Stimulated activated naive CD8-positive, alpha-beta T cell treated with anti-CD3 and anti-CD28 coated beads, Interleukin-15, amount 100 ng/mL, for 72 hours (primary cell): ENCODE measurements around the gene NRDE2.
"Not testable (repeated sequence)": the region's sequence is repeated elsewhere in the genome, so short reads cannot be mapped to it uniquely, and the experiment has no call there.

Source experiments
- ATAC-seq: fragments of 150-1000 bp; cut with Tn5 transposase; 2 replicates; pipeline ENCODE4 v1.10.0; 2021; ENCODE audit warnings: mild to moderate bottlenecking, moderate library complexity
- DNase-seq, 2 donors: peaks; one replicate each; pipeline ENCODE4 v3.0.0; 2021 to 2022
- H3K27ac Mint-ChIP-seq, 2 donors: one replicate each; pipeline ENCODE4 v1.8.0; 2022; ENCODE audit warnings: mild to moderate bottlenecking in 2 of 2, mixed read lengths in 2 of 2, moderate library complexity in 2 of 2
- H3K27me3 Mint-ChIP-seq: one replicate; pipeline ENCODE4 v1.8.0; 2022; ENCODE audit warnings: mixed read lengths
- H3K4me1 Mint-ChIP-seq: one replicate; pipeline ENCODE4 v1.8.0; 2022; ENCODE audit warnings: mild to moderate bottlenecking, mixed read lengths
- H3K4me3 Mint-ChIP-seq, 2 donors: one replicate each; pipeline ENCODE4 v1.8.0; 2022; ENCODE audit warnings: mild to moderate bottlenecking in 2 of 2, mixed read lengths in 2 of 2, moderate library complexity in 1 of 2
- H3K9me3 Mint-ChIP-seq, 2 donors: one replicate each; pipeline ENCODE4 v1.8.0; 2022; ENCODE audit warnings: mixed read lengths in 2 of 2

NRDE2 gene

GRCh38 chr14:90349739-90350138, 18.0 kb upstream of the NRDE2 start:
- Mint-ChIP-seq H3K9me3 (no peaks in the 10 kb centered on the region), H3K27me3 (no peaks in the 10 kb centered on the region), H3K27ac (peak overlapping the region in 1 of 2 donors; percentile 46), H3K4me3 (no peak overlapping the region), H3K4me1 (peaks cover 7% of the 10 kb centered on the region)
- DNase-seq (no peak), ATAC-seq (no peak)

GRCh38 chr14:90348270-90348669, 16.5 kb upstream of the NRDE2 start:
- no peaks in the 10 kb centered on the region for H3K9me3 Mint-ChIP-seq
- H3K27ac Mint-ChIP-seq: peak overlapping the region in 1 of 2 donors; percentile 50
- H3K27me3 Mint-ChIP-seq: no peaks in the 10 kb centered on the region
- peaks cover 7% of the 10 kb centered on the region for H3K4me1 Mint-ChIP-seq
- ATAC-seq (no peak), DNase-seq (no peak)
- H3K4me3 Mint-ChIP-seq: no peak overlapping the region

DNA sequence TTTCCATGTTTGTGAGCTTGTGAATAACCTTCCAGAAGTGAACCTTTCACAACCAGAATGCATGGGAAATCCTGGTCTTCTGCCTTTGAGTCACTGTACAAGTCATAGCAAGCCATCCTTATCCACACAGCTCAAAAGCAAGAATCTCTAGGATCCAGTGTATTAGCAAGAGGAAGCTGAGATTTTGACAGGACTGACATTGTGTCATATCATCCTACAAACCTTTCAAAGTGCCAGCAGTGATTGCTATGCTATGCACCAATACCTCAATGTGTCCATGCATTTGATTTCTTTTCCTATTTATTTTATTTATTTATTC, 13.5 kb upstream of the NRDE2 start:
- ATAC-seq: no peak
- Mint-ChIP-seq H3K27me3 (no peaks in the 10 kb centered on the region), H3K27ac (no peak overlapping the region), H3K9me3 (no peaks in the 10 kb centered on the region), H3K4me1 (peaks cover 7% of the 10 kb centered on the region), H3K4me3 (no peak overlapping the region)
- no peak for DNase-seq

- Mint-ChIP-seq H3K27ac (no peak overlapping the region), H3K4me3 (no peak overlapping the region), H3K27me3 (no peaks in the 10 kb centered on the region), H3K4me1 (peaks cover under 1% of the 10 kb centered on the region), H3K9me3 (no peaks in the 10 kb centered on the region)
- ATAC-seq (no peak), DNase-seq (no peak)
Observed at GRCh38 chr14:90344331-90345238, 12.8 kb upstream of the NRDE2 start.

DNA sequence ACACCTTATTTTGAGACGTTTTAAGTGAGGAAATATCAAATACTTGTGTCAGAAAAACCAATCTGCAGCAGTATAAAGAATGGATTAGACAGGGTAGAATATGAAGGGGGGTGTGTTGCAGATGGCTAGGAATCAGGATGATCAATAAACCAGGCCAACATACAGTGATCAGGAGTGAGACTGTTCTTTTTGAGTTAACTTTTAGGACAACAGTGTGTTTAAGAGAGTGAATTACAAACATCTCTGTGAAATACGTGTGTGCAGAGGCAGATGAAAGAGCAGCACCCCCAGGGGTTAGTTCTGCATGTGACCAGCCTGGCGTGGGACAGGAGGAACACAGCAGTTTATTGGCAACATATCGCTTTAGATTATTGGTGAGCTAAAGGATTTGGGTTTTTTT, 10.6 kb upstream of the NRDE2 start:
- ATAC-seq: no peak
- DNase-seq: no peak
- Mint-ChIP-seq H3K27ac (no peak overlapping the region), H3K27me3 (no peaks in the 10 kb centered on the region), H3K4me3 (no peak overlapping the region), H3K9me3 (no peaks in the 10 kb centered on the region), H3K4me1 (no peaks in the 10 kb centered on the region)

- no peak for DNase-seq
Observed at GRCh38 chr14:90341784-90342183, 10.0 kb upstream of the NRDE2 start.

DNA sequence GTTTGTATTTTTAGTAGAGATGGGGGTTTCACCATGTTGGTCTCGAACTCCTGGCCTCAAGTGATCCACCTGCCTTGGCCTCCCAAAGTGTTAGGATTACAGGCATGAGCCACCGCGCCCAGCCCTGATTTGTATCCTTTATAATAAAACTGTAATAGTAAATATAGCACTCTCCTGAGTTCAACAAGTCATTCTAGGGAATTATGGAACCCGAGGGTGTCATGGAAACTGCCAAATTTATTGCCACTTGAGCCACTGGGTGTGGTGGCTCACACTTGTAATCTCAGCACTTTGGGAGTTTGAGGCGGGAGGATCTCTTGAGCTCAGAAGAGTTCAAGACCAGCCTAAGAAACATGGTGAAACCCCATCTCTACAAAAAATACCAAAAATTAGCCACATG, 9.5 kb upstream of the NRDE2 start:
- H3K9me3 Mint-ChIP-seq, H3K27ac Mint-ChIP-seq, DNase-seq, H3K4me1 Mint-ChIP-seq, H3K4me3 Mint-ChIP-seq, H3K27me3 Mint-ChIP-seq, ATAC-seq: not testable (repeated sequence)

More at GRCh38 chr14:90341784-90342183, 10.0 kb upstream of the NRDE2 start:
- ATAC-seq: no peak
- Mint-ChIP-seq H3K4me3 (no peak overlapping the region), H3K27me3 (no peaks in the 10 kb centered on the region), H3K27ac (no peak overlapping the region), H3K9me3 (no peaks in the 10 kb centered on the region), H3K4me1 (no peaks in the 10 kb centered on the region)

DNA sequence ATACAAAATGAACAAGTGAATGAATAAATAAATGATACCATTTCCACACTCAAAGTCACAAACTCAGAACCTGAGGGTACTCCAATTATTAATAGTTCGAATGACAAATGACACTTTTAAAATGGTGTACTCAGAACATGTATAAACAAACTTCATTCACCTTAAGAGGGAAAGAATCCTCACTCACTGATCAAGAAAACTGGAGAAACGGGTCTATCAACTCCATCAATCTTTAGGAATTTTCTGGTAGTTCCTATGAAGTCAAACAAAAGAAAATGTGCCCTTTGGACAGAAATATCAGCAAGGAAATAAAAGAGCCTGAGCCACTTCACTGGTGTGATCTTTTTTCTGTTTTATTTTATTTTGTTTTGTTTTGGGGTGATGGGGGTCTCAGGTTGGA, 5.2 kb upstream of the NRDE2 start:
- Mint-ChIP-seq H3K4me1 (peaks cover 4% of the 10 kb centered on the region), H3K4me3 (no peak overlapping the region), H3K9me3 (no peaks in the 10 kb centered on the region), H3K27me3 (peaks cover 7% of the 10 kb centered on the region), H3K27ac (no peak overlapping the region)
- DNase-seq: no peak
- ATAC-seq: no peak

DNA sequence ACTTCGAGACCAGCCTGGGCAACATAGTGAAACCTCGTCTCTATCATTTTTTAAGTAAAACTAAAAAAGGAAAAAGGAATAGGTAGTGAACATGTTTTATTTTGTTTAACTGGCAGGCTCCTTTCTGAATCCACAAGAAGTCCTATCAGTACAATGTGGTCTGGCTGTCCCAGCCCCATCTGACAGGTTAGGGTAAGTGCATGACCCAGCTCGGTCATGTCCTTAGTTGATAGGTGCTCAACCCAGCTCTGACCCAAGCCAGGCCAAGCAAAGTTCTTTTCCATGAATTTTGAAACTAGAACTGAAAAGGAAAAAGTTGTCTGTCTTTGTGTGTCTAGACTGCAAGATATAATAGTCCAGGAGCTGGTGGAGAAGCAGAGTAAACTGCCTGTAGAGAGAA, 4.7 kb upstream of the NRDE2 start:
- peaks cover 4% of the 10 kb centered on the region for H3K4me1 Mint-ChIP-seq
- H3K27ac Mint-ChIP-seq: no peak overlapping the region
- DNase-seq (no peak), ATAC-seq (no peak)
- H3K9me3 Mint-ChIP-seq: no peaks in the 10 kb centered on the region
- no peak overlapping the region for H3K4me3 Mint-ChIP-seq
- peaks cover 7% of the 10 kb centered on the region for H3K27me3 Mint-ChIP-seq

GRCh38 chr14:90332271-90332584, 487 bp upstream of the NRDE2 start:
- peak; percentile 3 for ATAC-seq
- Mint-ChIP-seq H3K4me1 (peaks cover 23% of the 10 kb centered on the region), H3K4me3 (peak overlapping the region; percentile 91 to 97), H3K27ac (peak overlapping the region; percentile 15 to 98), H3K27me3 (peaks cover 7% of the 10 kb centered on the region), H3K9me3 (no peaks in the 10 kb centered on the region)
- no peak for DNase-seq

DNA sequence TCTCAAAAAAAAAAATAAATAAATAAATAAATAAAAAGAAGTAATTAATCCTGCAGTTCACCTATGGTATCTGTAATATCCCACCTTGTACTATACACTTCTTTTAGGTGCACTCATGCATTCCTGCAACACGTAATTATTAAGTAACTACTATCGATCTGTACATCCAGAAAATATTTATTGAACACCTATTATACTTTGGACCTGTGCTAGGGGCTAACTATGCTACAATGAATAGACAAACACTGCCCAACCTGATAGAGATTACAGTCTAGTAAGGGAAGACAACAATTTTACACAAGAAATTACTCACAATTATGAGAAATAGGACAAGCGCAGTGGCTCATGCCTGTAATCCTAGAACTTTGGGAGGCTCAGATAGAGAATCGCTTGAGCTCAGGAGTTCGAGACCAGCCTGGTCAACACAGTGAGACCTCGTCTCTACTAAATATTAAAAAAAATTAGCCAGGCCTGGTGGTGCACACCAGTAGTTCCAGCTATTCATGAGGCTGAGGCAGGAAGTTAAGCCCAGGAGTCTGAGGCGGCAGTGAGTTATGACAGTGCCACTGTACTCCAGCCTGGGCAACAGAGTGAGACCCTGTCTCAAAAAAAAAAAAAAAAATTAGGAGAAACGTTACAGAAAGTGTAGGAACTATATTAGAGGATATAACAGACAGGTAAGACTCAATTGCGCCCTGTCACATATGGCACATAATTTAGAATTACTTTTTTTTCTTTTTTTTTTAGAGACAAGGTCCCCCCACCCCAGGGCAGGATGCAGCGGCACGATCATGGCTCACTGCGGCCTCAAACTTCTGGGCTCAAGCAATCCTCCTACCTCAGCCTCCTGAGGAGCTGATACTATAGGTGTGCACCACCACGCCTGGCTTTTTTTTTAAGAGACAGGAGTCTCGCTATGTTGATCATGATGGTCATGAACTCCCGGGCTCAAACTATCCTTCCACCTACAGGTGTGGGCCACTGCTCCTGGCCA, 1.2 kb downstream of the NRDE2 start:
- no peak for ATAC-seq
- H3K27ac Mint-ChIP-seq: peak overlapping the region; percentile 98
- peaks cover 3% of the 10 kb centered on the region for H3K27me3 Mint-ChIP-seq
- no peak for DNase-seq
- H3K4me1 Mint-ChIP-seq: peaks cover 28% of the 10 kb centered on the region
- no peaks in the 10 kb centered on the region for H3K9me3 Mint-ChIP-seq
- H3K4me3 Mint-ChIP-seq: peak overlapping the region; percentile 91 to 97

GRCh38 chr14:90321891-90322290, 9.8 kb downstream of the NRDE2 start:
- H3K9me3 Mint-ChIP-seq: peaks cover 5 to 10% of the 10 kb centered on the region in 2 donors
- no peak overlapping the region for H3K27ac Mint-ChIP-seq
- no peaks in the 10 kb centered on the region for H3K27me3 Mint-ChIP-seq
- DNase-seq: no peak
- no peak for ATAC-seq
- no peak overlapping the region for H3K4me3 Mint-ChIP-seq
- H3K4me1 Mint-ChIP-seq: peaks cover 41% of the 10 kb centered on the region

- peaks cover 5 to 10% of the 10 kb centered on the region in 2 donors for H3K9me3 Mint-ChIP-seq
- H3K27ac Mint-ChIP-seq: peak overlapping the region; percentile 49 to 86
- no peaks in the 10 kb centered on the region for H3K27me3 Mint-ChIP-seq
- ATAC-seq (peak; percentile 60), DNase-seq (no peak)
- peak overlapping the region; percentile 41 to 63 for H3K4me3 Mint-ChIP-seq
- peaks cover 36% of the 10 kb centered on the region for H3K4me1 Mint-ChIP-seq
Observed at GRCh38 chr14:90319634-90320541, 11.9 kb downstream of the NRDE2 start.

DNA sequence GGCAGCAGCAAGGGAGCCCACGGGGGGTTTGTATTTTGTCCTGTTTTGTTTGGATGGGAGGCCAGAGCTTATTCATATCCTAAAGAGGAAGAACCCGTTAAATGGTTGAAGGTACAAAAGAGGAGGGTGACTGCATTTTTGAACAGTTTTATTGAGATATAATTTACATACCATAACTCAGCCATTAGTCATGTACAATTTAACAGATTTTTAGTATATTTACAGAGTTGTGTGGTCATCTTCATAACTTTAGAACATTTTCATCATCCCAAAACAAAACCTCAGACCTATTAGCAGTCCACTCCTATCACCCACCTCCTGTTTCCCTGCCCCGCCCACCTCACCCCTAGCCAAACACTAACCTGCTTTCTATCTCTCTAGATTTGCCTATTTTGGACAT, 12.6 kb downstream of the NRDE2 start:
- DNase-seq (no peak), ATAC-seq (no peak)
- Mint-ChIP-seq H3K4me1 (peaks cover 34% of the 10 kb centered on the region), H3K27ac (no peak overlapping the region), H3K9me3 (peaks cover 5 to 10% of the 10 kb centered on the region in 2 donors), H3K27me3 (no peaks in the 10 kb centered on the region), H3K4me3 (no peak overlapping the region)

GRCh38 chr14:90318016-90318415, 13.7 kb downstream of the NRDE2 start:
- ATAC-seq: no peak
- H3K27ac Mint-ChIP-seq: no peak overlapping the region
- H3K27me3 Mint-ChIP-seq: no peaks in the 10 kb centered on the region
- peaks cover 5 to 10% of the 10 kb centered on the region in 2 donors for H3K9me3 Mint-ChIP-seq
- no peak overlapping the region for H3K4me3 Mint-ChIP-seq
- no peak for DNase-seq
- peaks cover 29% of the 10 kb centered on the region for H3K4me1 Mint-ChIP-seq
